A673 (cell line): Measurements from ENCODE around the gene HLA-DRB1.

Experiments used
- EZH2 ChIP-seq: fragments of 200-600 bp; sonication (generic); IDR thresholded peaks from 2 replicates; pipeline ENCODE4 v1.6.1; 2017; ENCODE audit warnings: borderline replicate concordance, low read depth, mild to moderate bottlenecking, mixed read lengths, antibody characterized with exemption, low read length; ENCODE audit not compliant: poor library complexity, severe bottlenecking
- TF ChIP-seq, protein P1 (sequence below): fragments of 300-800, 200-600 bp; sonication (generic); conservative IDR thresholded peaks from 2 replicates; pipeline ENCODE4 v1.5.1; 2017; ENCODE audit warnings: low read depth, mild to moderate bottlenecking, antibody characterized with exemption, low read length, moderate library complexity, mixed read lengths

DNA sequence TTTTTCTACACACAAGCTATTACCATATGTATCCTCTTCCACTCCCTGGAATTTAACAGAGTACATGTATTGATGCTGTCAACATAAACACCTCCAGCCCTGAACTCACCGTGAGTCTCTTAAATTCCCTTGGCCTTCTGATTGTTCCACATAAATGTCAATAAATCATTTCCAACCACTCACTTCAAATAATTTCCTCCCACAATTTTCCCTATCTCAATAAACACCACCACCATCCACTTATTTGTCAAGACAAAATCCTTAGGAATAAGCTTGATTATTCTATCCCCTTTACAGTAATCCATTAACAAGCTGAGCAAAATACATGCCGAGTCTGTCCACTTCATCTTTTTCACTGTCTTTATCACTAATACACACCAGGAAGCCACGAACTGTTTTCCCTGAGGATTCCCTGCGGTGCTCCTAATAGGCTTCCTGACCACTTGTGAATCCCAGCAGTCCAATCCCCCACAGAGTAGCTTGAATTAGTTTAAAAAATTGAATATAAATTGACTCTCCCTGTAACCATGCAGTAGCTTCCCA lies 19.2 kb downstream of the HLA-DRB1 start:
- TF ChIP-seq EZH2, result no peak
- TF ChIP-seq, protein P1, sequence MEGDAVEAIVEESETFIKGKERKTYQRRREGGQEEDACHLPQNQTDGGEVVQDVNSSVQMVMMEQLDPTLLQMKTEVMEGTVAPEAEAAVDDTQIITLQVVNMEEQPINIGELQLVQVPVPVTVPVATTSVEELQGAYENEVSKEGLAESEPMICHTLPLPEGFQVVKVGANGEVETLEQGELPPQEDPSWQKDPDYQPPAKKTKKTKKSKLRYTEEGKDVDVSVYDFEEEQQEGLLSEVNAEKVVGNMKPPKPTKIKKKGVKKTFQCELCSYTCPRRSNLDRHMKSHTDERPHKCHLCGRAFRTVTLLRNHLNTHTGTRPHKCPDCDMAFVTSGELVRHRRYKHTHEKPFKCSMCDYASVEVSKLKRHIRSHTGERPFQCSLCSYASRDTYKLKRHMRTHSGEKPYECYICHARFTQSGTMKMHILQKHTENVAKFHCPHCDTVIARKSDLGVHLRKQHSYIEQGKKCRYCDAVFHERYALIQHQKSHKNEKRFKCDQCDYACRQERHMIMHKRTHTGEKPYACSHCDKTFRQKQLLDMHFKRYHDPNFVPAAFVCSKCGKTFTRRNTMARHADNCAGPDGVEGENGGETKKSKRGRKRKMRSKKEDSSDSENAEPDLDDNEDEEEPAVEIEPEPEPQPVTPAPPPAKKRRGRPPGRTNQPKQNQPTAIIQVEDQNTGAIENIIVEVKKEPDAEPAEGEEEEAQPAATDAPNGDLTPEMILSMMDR, result no peak
